ENCODE data around the gene TNIP2. TPM values are rescaled to one million over a fixed set of nuclear protein-coding genes. Genes with fewer than 3 reads are reported as not detected.

TNIP2 gene
- total RNA-seq, 1 donor from 2014 or later: 19.4 TPM

- Histone ChIP-seq H3K4me1 (peaks cover 20% of the 10 kb centered on the region), H3K36me3 (no peaks in the 10 kb centered on the region), H3K27ac (replicated peaks) (no peak overlapping the region), H3K9me3 (replicated peaks) (no peaks in the 10 kb centered on the region), H3K4me3 (no peak overlapping the region), H3K27me3 (ENCODE audit: low read depth) (no peaks in the 10 kb centered on the region)
- no peak for DNase-seq
- TF ChIP-seq CTCF (IDR thresholded peaks at IDR 0.05; ENCODE audit: borderline replicate concordance): no peak
- intact Hi-C loops (cut with micrococcal nuclease): loop anchor here (10.0 kb wide), 1 partner anchor 193 kb away; no protein-coding TSS in a partner anchor
These were observed 5.9 kb upstream of the TNIP2 start for GRCh38 chr4:2762048-2762447.

- Histone ChIP-seq H3K4me1 (peaks cover 26% of the 10 kb centered on the region), H3K27ac (replicated peaks) (no peak overlapping the region), H3K9me3 (replicated peaks) (no peaks in the 10 kb centered on the region), H3K27me3 (ENCODE audit: low read depth) (no peaks in the 10 kb centered on the region), H3K4me3 (no peak overlapping the region), H3K36me3 (no peaks in the 10 kb centered on the region)
- intact Hi-C loops (cut with micrococcal nuclease): loop anchor here (10.0 kb wide), 1 partner anchor 194 kb away; no protein-coding TSS in a partner anchor
- no peak for DNase-seq
- TF ChIP-seq CTCF (IDR thresholded peaks at IDR 0.05; ENCODE audit: borderline replicate concordance): peak; percentile 24
These were observed 5.1 kb upstream of the TNIP2 start for GRCh38 chr4:2761035-2761923.

- intact Hi-C loops (cut with micrococcal nuclease): no loop called here
- H3K4me3 ChIP-seq: no peak overlapping the region
- no peak for DNase-seq
- no peak overlapping the region for H3K27ac ChIP-seq (replicated peaks)
- H3K9me3 ChIP-seq (replicated peaks): no peaks in the 10 kb centered on the region
- no peaks in the 10 kb centered on the region for H3K36me3 ChIP-seq
- H3K27me3 ChIP-seq (ENCODE audit: low read depth): no peaks in the 10 kb centered on the region
- H3K4me1 ChIP-seq: peaks cover 39% of the 10 kb centered on the region
- TF ChIP-seq CTCF (IDR thresholded peaks at IDR 0.05; ENCODE audit: borderline replicate concordance): no peak
These were observed 1.3 kb upstream of the TNIP2 start for GRCh38 chr4:2757426-2757825.

- H3K4me3 ChIP-seq: peak overlapping the region; percentile 96
- H3K36me3 ChIP-seq: no peaks in the 10 kb centered on the region
- intact Hi-C loops (cut with micrococcal nuclease): no loop called here
- TF ChIP-seq CTCF (IDR thresholded peaks at IDR 0.05; ENCODE audit: borderline replicate concordance): no peak
- DNase-seq: no peak
- no peaks in the 10 kb centered on the region for H3K27me3 ChIP-seq (ENCODE audit: low read depth)
- H3K4me1 ChIP-seq: peaks cover 41% of the 10 kb centered on the region
- no peaks in the 10 kb centered on the region for H3K9me3 ChIP-seq (replicated peaks)
- peak overlapping the region; percentile 82 for H3K27ac ChIP-seq (replicated peaks)
These were observed 685 bp upstream of the TNIP2 start for GRCh38 chr4:2756691-2757350.

GRCh38 chr4:2754848-2755819 lies 1.0 kb downstream of the TNIP2 start:
- Histone ChIP-seq H3K36me3 (no peaks in the 10 kb centered on the region), H3K27me3 (ENCODE audit: low read depth) (no peaks in the 10 kb centered on the region), H3K4me1 (peaks cover 53% of the 10 kb centered on the region), H3K27ac (replicated peaks) (peak overlapping the region; percentile 93), H3K9me3 (replicated peaks) (no peaks in the 10 kb centered on the region), H3K4me3 (peak overlapping the region; percentile 96)
- no peak for TF ChIP-seq CTCF (IDR thresholded peaks at IDR 0.05; ENCODE audit: borderline replicate concordance)
- no peak for DNase-seq
- intact Hi-C loops (cut with micrococcal nuclease): no loop called here
